Muscle of arm (tissue), 12 donors: ENCODE results near the gene FNDC11. TPM values are rescaled to one million over a fixed set of nuclear protein-coding genes. Genes with fewer than 3 reads are reported as not detected.
"Not testable (repeated sequence)": the region's sequence is repeated elsewhere in the genome, so short reads cannot be mapped to it uniquely, and the experiment has no call there.

ENCODE experiments used
- DNase-seq: peaks from one replicate; pipeline ENCODE4 v3.0.0-alpha.2; 2013
- polyA plus RNA-seq, 12 donors: library from polyadenylated mRNA; unstranded; fragments of 120-200 nt; gene quantifications; one replicate each; pipeline ENCODE4 v1.2.1, GENCODE V29; 2013; ENCODE audit not compliant: insufficient read length in 12 of 12

Gene FNDC11
- polyA plus RNA-seq, 12 donors: 0.07 to 0.81 (median 0.17) TPM; not detected in 4

DNA sequence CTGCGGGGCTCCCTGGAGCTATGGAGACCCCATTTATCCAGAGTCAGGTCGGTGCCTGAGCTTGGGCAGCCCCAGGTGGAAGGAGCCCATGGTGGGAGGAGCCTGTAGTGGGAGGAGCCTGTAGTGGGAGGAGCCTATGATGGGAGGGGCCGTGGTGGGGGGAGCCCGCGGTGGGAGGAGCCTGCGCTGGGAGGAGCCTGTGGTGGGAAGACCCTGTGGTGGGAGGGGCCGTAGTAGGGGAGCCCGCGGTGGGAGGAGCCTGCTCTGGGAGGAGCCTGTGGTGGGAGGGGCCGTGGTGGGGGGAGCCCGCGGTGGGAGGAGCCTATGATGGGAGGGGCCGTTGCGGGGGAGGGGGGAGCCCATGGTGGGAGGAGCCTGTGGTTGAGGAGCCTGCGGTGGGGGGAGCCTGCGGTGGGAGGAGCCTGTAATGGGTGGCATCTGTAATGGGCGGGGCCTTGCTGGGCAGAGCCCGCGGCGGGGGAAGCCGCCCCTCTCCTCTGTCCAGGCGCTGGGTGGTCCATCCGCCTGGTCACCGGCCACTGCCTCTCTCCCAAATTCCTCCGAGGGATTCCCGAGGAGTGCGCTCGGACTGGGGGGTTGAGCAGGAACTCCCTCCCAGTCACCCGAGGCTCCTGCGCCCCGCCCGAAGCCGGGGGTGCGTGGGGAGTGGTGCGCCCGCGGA is 567 bp upstream of the FNDC11 start:
- peak; percentile 45 for DNase-seq

DNA sequence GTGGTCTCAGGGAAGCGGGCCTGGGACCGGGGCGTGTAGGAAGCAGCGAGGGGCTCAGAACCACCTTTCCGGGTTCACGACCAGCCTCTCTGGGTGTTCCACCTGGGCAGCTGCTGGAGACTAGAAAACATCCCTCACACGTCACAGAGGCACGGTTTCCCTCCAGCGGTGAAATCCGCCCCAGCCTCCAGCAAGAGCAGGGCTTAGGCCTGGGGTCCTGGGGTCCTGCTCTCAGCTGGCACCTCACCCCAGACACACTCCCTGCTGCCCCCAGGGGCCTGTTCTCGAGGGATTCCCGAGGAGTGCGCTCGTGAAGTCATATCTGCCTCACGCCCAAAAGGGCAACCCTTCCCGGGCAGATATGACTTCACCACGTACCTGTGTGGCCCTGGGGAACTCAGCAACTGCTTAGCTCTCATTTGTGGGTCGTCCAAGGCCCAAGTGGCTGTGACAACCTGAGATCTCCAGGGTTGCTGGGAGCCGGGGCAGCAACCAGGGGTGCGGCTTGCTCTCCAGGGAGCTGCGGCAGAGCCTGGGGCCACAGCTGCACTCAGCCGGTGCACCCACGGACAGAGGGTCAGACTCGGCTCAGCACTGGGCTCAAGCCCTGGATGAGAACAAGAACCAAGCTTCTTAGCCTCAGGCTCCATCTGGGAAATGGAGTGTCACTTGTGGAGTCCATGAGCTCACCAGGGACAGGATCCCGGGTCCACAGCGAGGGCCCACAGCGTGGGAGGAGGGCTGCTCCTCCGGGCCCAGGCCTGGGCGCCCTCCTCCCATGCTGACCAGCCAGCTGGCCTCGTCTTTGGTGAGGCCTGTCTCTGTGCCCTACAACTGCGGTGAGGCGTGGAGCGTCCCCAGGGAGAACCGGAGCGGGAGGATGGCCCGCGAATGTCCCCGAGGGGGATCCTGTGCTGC is 661 bp downstream of the FNDC11 start:
- DNase-seq: no peak

DNA sequence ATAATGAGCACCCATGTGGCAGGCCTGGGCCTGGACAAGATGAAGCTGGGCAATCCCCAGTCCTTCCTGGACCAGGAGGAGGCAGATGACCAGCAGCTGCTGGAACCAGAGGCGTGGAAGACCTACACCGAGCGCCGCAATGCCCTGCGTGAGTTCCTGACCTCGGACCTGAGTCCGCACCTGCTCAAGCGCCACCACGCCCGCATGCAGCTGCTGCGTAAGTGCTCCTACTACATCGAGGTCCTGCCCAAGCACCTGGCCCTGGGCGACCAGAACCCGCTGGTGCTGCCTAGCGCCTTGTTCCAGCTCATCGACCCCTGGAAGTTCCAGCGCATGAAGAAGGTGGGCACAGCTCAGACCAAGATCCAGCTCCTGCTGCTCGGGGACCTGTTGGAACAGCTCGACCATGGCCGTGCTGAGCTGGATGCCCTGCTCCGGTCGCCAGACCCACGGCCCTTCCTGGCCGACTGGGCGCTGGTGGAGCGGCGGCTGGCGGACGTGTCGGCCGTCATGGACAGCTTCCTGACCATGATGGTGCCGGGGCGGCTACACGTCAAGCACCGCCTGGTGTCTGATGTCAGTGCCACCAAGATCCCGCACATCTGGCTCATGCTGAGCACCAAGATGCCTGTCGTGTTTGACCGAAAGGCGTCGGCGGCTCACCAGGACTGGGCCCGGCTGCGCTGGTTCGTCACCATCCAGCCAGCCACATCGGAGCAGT is 1.9 kb downstream of the FNDC11 start:
- DNase-seq: no peak

DNA sequence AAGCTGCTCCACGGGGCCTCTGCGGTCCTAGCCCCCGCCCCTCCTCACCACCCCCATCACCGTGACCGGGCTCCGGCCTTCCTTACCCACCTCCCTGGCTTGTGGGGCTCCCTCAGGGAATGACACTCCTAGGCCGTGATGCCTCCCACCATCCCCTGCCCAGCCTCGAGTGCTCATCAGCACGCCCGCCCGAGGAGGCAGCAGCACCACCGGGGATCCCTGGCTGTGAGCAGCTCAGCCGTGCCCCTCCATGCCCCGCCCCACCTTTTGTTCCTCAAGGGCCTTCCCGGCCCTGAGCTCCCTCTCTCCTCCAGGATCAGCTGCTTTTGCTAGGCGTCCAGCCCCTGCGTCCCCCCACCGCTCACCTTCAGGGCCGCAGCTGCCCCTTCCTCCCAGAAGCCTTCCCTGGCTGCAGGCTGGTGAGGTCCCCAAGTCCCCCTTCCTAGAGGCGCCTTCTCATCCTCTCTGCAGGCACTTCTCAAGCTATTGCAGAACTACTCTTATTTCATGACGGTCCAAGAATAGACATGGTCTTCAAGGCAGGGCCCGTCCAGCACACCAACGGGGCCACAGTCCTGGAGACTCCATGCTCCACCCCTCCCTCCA is 3.0 kb downstream of the FNDC11 start:
- no peak for DNase-seq

DNA sequence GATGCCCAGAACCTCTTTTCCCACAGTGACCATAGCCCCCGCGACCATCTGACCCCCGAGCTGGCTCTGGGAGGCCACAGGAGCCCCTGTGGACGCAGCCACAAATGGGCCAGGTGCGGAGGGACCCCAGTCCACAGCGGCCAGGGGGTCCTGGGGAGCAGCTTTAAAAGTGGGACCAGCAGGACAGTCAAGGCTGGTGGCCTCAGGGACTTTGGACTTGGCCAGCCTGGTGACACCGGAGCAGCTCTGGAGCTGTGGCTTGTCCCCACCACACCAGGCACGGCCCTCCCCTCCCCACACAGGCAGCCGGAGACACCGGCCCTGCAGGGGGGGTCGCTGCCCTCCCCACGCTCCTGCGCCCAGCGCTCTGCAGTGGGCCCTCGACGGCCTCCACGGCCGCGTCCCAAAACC is 3.5 kb downstream of the FNDC11 start:
- no peak for DNase-seq

DNA sequence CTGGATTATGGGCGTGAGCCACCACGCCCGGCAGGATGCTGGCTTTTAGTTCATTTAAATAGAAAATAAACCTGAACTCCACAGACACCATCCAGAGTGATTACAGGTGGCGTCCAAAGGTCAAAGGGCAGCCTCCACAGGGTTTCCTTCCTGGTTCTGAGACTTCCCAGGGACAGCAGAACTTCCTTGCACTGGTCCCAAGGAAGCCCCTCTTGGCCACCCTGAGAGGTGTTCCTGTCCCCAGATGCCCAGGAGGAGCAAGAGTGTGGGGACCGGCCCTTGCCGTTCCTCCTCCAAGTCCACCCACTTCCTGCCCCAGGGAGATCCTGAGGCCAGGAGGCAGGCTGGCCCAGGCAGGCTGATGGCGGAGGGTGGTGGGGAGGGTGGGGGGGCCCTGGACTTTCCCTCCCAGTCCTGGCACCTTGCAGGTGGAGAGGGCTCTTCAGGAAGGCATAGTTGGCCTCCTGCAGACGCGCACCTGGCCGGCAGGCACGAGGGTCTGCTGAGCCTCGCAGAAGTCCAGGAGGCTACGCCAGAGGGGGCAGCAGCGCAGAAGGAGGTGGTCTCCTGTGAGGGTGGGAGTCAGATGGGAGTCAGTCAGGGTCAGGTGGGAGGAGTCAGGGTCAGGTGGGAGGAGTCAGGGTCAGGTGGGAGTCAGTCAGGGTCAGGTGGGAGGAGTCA is 5.0 kb downstream of the FNDC11 start:
- no peak for DNase-seq

DNA sequence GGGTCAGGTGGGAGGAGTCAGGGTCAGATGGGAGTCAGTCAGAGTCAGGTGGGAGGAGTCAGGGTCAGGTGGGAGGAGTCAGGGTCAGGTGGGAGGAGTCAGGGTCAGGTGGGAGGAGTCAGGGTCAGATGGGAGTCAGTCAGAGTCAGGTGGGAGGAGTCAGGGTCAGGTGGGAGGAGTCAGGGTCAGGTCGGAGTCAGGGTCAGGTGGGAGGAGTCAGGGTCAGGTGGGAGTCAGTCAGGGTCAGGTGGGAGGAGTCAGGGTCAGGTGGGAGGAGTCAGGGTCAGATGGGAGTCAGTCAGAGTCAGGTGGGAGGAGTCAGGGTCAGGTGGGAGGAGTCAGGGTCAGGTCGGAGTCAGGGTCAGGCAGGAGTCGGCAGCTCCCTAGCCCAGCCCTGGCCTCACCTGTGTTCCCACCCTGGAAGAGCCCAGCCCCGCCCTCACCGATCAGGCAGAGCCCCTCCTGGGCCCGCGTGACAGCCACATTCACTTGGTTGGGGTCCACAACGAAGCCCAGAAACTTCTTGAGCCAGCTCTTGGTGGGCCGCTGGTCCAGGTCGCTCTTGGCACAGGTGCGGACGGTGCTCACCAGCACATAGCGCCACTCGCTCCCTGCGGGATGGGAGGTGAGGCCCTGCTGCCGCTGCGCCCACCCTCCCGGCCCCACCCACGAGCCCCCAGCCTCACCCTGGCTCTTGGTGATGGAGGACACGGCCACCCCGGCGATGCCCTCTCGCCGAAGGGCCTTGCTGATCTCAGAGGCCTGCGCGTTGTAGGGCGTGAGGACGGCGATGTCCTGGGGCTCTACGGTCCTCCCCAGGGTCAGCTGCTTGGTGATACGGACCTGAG is 5.8 kb downstream of the FNDC11 start:
- not testable (repeated sequence) for DNase-seq

DNA sequence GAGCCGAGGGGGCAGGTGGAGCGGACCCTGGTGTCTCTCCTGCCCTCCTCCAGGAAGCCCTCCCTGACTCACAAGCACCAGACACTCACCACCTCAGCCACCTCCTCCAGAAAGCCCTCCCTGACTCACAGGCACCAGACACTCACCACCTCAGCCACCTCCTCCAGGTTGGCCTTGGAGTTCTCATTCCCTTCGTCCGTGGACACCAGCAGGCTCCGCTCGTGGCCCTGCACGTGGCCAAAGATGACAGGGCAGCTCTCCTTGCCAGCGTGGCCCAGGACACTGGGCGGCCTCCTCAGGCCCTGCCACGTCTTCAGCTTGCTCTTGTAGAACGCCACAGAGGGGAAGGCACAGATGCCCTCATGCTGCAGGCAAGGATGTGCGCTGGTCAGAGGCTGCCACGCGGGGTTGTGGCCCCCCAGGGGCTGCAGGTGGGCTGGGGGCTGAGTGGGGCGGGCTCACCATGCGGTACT is 6.4 kb downstream of the FNDC11 start:
- no peak for DNase-seq

DNA sequence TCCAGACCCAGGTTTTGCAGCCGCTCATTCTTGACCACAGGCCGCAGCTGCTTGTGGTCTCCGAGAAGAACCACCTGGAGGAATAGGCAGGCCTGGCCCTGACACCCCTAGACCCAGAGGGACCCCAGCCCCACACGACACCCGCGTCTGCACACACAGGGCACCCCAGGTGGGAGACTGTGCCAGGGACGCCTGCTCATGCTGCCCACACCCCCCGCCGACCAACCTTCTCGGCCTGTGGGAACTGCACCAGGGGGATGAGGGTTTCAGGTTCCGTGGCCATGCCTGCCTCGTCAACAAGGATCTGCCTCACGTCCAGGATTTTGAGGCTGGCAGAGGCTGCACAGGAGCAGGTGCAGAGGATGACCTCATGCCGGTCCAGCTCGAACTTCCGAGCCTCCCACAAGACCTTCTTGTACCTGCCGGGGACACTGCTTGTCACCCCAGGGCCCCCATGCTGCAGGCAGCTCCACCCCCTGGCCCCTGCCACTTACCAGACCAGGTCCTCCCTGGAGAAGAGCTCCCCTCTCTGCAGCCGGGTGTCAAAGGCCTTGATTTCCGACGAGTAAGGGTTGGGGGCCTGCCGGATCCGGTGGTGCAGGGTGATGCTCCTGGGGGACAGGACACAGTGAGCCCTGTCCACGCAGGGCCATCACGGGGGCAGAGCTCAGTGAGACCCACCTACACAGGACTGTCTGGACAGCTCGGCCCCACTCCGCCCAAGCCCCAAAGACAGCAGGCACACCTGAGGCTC is 7.1 kb downstream of the FNDC11 start:
- DNase-seq: no peak

DNA sequence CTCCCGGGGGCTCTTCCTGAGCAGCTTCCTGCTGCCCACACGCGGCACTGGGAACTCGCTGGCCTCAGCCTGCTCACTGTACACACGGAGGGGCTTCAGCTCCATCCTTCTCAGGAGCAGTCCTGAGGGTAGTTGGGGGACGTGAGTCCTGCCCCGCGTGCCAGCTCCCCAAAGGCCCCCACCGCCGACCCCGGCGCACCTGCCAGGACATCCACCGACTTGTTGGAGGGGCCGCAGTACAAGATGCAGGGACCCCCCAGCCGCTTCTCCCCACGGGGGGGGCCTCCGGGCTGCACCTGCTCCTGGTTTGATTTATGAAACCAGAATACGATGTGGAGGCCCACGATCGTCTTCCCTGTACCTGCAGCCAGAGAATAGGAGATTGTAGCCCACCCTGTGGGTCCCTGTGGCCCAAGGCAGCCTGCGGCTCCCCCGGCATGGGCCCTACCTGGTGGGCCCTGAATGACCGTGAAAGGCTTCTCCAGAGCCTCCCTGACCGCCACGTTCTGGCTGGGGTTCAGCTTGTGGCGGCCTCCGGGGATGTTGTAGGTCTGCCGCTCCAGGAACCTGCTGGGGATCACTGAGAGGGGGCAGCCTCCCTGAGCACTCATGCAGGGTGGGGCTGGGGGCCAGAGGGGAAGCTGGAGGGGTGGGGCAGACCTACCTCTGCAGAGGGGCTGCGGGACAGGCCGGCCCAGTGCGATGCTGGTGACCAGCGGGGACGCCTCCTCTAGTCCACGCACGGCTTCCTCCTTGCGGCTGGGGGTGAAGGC is 7.9 kb downstream of the FNDC11 start:
- no peak for DNase-seq

DNA sequence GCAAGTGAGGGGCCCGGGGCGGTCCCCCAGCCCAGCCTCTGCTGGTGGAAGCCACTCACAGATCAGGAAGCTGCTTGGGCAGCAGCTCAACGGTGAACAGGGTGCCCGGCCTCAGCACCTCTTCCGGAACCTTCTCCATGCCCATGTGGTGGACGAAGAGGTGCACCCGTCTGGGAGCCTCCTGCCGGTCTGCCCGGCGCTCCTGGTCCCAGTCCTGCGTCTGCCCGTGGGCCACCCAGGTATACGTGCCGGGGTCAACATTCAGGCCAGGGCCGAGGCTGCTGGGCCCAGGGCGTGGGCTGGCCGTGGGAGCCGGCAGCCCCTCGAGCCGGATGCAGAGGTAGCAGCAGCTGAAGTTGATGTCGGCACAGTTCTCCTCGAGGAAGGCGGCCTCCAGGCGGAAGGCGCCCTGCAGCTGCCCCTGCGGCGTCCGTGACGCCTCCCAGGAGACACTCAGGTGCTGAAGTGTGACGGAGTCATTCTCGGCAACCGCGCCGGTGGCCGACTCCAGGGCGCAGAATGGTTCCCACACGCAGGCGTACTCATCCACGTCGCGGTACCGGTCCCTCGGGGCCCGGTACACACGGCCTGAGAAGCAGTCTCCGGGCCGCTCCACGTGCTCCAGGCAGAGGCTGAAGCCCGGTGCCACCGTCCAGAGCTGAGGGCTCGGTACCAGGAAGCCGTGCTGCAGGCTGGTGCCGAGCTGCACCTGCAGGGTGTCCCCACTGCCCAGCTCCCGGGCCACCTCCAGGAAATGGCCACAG is 8.7 kb downstream of the FNDC11 start:
- no peak for DNase-seq

DNA sequence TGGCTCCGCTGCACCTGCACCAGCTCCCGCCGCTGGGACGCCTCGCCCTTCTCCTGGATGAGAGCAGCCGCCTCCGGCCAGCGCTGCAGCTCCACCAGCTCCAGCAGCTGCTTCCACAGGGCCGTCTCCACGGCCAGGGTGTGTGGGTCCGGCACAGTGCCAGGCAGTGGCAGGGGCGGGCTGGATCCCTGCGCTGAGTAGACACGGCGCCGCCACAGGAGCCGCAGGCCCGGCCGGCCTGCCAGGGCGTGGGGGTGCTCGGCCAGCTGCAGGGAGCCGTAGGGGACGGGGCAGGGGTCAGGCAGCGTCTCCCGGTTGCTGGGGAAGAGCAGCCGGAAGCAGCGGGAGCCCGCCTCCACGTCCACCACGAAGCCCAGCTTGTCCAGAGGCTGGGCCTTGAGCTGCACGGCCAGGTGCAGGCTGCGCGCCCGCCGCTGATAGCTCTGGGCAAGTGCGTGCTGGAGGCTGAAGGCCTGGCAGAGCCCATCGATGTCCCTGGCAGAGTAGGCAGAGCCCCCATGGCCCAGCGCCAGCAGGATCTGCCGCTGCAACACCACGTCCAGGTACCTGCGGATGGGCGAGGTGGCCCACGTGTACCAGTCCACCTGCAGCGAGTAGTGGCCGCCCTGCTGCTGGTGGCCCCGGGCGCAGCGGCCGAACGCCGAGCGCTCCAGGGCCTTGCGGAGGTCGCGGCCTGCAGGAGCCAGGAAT is 9.4 kb downstream of the FNDC11 start:
- DNase-seq: no peak

DNA sequence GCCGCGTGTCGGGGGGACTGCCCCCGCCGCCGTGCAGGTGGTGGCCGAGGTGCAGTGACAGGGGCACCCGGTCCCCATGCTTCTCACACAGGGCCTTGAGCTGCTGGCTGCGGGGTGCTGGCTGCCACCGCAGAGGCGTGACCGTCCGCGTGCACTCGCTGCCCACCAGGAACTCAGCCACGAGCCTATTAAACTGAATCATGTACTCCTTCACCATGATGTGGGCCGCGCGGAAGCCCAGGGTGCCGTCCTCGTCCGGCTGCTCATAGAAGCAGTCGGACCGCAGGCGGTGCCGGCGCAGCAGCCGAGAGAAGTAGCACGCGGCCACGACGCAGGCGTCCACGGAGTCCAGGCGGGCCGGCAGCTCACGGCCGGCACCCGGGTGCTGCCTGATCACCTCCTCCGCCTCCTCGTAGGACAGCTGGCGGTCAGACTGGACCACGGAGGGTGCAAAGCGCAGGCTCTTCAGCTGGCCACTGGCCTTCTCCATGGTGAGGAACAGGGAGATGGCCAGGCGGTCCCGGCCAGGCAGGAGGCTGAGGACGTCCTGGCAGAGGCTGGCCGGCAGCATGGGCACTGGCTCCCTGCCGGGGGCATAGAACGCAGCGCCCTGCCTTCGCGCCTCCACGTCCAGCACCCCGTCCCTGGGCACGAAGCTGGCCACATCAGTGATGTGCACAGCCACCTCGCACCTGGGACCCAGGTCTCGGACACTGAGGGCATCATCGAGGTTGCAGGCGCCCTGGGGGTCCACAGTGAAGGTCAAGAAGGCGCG is 10.3 kb downstream of the FNDC11 start:
- no peak for DNase-seq

DNA sequence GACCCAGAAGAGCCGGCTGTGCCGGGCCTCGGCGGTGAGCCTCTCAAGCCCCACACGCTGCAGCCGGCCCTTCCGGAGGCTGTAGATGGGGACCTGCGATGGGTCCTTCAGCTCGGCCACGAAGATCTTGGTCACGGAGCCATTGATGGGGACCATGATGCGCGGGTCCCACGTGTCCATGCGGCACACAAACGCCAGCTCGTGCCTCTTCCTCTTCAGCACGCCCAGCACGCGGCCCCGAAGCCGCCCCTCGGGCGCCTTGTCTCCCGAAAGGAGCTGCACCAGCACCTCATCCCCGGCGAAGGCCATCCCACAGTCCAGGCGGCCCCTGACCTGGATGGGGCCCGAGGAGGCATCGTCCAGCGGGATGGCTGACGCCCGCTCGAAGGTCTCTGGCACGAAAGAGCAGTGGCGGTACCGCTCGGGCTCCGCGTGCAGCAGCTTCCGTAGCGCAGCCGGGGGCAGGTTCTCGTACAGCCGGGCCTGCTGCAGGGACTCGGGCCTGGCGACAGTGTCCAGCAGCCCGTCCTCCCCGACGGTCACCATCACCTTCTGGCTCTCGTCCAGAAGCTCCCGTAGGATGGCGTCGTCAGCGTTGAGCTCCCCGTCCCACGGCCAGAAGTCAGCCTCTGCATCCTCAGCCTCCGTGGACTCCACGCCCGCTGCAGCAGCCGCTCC is 11.2 kb downstream of the FNDC11 start:
- no peak for DNase-seq

DNA sequence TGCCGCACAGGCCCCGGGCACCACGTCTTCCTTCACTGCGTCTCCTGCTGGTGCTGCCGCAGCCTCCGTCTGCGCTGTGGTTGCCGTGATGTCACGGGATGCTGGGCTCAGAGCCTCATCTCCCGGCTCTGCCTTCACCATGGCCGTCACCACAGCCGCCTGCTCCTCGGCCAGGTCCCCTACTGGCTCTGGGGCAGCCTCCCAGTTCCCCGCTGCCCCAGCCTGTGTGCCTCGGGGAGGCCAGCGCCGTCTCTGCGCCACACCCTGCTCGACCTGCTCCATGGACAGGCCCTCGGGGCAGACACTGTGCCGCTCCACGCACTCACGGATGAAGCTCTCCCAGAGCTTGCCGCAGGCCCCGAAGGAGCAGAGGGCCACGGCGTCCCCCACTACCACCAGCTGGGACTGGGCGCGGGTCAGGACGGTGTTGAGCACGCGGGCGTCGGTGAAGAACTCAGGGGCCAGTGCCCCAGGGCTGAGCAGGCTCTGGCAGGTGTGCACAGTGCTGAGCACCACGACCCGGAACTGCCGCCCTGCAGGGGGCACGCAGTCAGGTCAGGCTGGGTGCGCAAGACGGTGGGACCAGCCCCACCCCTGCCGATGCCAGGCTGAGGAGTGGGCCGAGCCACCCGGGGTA is 11.9 kb downstream of the FNDC11 start:
- DNase-seq: no peak
